Neural cell (in vitro differentiated cells): ENCODE data around the gene NELFA. TPM values are rescaled to one million over a fixed set of nuclear protein-coding genes. Genes with fewer than 3 reads are reported as not detected.

ENCODE experiments used
- H2AFZ ChIP-seq: fragments of 200-600, 300-800 bp; sonication (generic), shearing (Covaris generic); 2 replicates; pipeline ENCODE4 v1.6.0; 2014; ENCODE audit warnings: low read depth, mild to moderate bottlenecking, antibody characterized with exemption, low read length, moderate library complexity
- H3F3A ChIP-seq: fragments of 200-600 bp; shearing (Covaris generic); 2 replicates; pipeline ENCODE4 v1.6.1; 2016; ENCODE audit warnings: mild to moderate bottlenecking, moderate library complexity, mixed read lengths, antibody characterized with exemption, low read length; ENCODE audit not compliant: insufficient read depth, poor library complexity, severe bottlenecking
- H3K27ac ChIP-seq: fragments of 200-600, 300-800 bp; sonication (generic), shearing (Covaris generic); 2 replicates; pipeline ENCODE4 v1.5.1; 2014; ENCODE audit warnings: mild to moderate bottlenecking, low read length, moderate library complexity
- H3K27me3 ChIP-seq: fragments of 300-800, 200-600 bp; sonication (generic), shearing (Covaris generic); 2 replicates; pipeline ENCODE4 v1.6.0; 2014; ENCODE audit warnings: mild to moderate bottlenecking, low read depth, low read length, moderate library complexity; ENCODE audit not compliant: insufficient read depth
- H3K36me3 ChIP-seq: fragments of 300-800, 200-600 bp; sonication (generic), shearing (Covaris generic); 2 replicates; pipeline ENCODE4 v1.5.1; 2014; ENCODE audit warnings: mild to moderate bottlenecking, antibody characterized with exemption, low read length, moderate library complexity; ENCODE audit not compliant: insufficient read depth
- H3K4me2 ChIP-seq: fragments of 300-800, 200-600 bp; sonication (generic), shearing (Covaris generic); 2 replicates; pipeline ENCODE4 v1.6.0; 2014; ENCODE audit warnings: mild to moderate bottlenecking, low read length
- H3K4me3 ChIP-seq: fragments of 300-800, 200-600 bp; sonication (generic), shearing (Covaris generic); 2 replicates; pipeline ENCODE4 v1.5.1; 2014; ENCODE audit warnings: mild to moderate bottlenecking, low read length, moderate library complexity
- H3K79me2 ChIP-seq: fragments of 200-600 bp; shearing (Covaris generic); replicated peaks from 2 replicates; pipeline ENCODE4 v1.6.0; 2014; ENCODE audit warnings: mild to moderate bottlenecking, low read length, moderate library complexity; ENCODE audit not compliant: insufficient read depth
- H3K9ac ChIP-seq: fragments of 300-800, 200-600 bp; sonication (generic), shearing (Covaris generic); 2 replicates; pipeline ENCODE4 v1.6.1; 2016; ENCODE audit warnings: mild to moderate bottlenecking, low read length, mixed read lengths
- H3K9me2 ChIP-seq: fragments of 200-600 bp; shearing (Covaris generic); 2 replicates; pipeline ENCODE4 v1.6.1; 2016; ENCODE audit warnings: mild to moderate bottlenecking, low read length, mixed read lengths; ENCODE audit not compliant: insufficient read depth
- H3K9me3 ChIP-seq: fragments of 200-600, 300-800 bp; sonication (generic), shearing (Covaris generic); 2 replicates; pipeline ENCODE4 v1.6.1; 2016; ENCODE audit warnings: mild to moderate bottlenecking, mixed run types, low read length, moderate library complexity, mixed read lengths
- H4K20me1 ChIP-seq: fragments of 200-600 bp; shearing (Covaris generic); 2 replicates; pipeline ENCODE4 v1.6.1; 2016; ENCODE audit warnings: mild to moderate bottlenecking, mixed run types; ENCODE audit not compliant: insufficient read depth
- CTCF ChIP-seq: fragments of 450-650 bp; IDR thresholded peaks from 2 replicates; pipeline ENCODE4 v1.5.1; 2014; ENCODE audit warnings: antibody characterized with exemption, mild to moderate bottlenecking, moderate library complexity; ENCODE audit not compliant: poor library complexity, severe bottlenecking
- EP300 ChIP-seq: fragments of 450-650 bp; conservative IDR thresholded peaks from 2 replicates; pipeline ENCODE4 v1.6.1; 2014; ENCODE audit warnings: antibody characterized with exemption, mild to moderate bottlenecking, moderate library complexity; ENCODE audit not compliant: poor library complexity, severe bottlenecking
- EZH2 ChIP-seq: fragments of 200-600, 300-800 bp; shearing (Covaris generic), sonication (generic); IDR thresholded peaks from 2 replicates; pipeline ENCODE4 v1.6.1; 2014; ENCODE audit warnings: antibody characterized with exemption, low read length, borderline replicate concordance, mild to moderate bottlenecking; ENCODE audit not compliant: insufficient read depth, poor library complexity, severe bottlenecking
- MXI1 ChIP-seq: fragments of 450-650 bp; conservative IDR thresholded peaks from 2 replicates; pipeline ENCODE4 v1.6.1; 2014; ENCODE audit warnings: antibody characterized with exemption, mild to moderate bottlenecking; ENCODE audit not compliant: poor library complexity, severe bottlenecking
- POLR2AphosphoS5 ChIP-seq: IDR thresholded peaks from 2 replicates; pipeline ENCODE4 v1.6.1; 2012
- RAD21 ChIP-seq: fragments of 450-650 bp; conservative IDR thresholded peaks from 2 replicates; pipeline ENCODE4 v1.6.1; 2014; ENCODE audit warnings: antibody characterized with exemption, mild to moderate bottlenecking, moderate library complexity
- REST ChIP-seq: IDR thresholded peaks from 2 replicates; pipeline ENCODE4 v1.6.1; 2012; ENCODE audit warnings: borderline replicate concordance
- SMC3 ChIP-seq: fragments of 450-650 bp; conservative IDR thresholded peaks from 2 replicates; pipeline ENCODE4 v1.6.1; 2014; ENCODE audit warnings: antibody characterized with exemption, mild to moderate bottlenecking, moderate library complexity; ENCODE audit not compliant: poor library complexity
- TAF1 ChIP-seq: IDR thresholded peaks from 2 replicates; pipeline ENCODE4 v1.6.1; 2012; ENCODE audit warnings: low read depth
- polyA plus RNA-seq: library from polyadenylated mRNA; depleted of rRNA; stranded (reverse); fragments of >200 nt; gene quantifications from 2 replicates; pipeline ENCODE4 v1.2.3, GENCODE V29; 2014

The NELFA gene
- polyA plus RNA-seq, 1 donor from 2014 or later = 40.5 TPM

DNA sequence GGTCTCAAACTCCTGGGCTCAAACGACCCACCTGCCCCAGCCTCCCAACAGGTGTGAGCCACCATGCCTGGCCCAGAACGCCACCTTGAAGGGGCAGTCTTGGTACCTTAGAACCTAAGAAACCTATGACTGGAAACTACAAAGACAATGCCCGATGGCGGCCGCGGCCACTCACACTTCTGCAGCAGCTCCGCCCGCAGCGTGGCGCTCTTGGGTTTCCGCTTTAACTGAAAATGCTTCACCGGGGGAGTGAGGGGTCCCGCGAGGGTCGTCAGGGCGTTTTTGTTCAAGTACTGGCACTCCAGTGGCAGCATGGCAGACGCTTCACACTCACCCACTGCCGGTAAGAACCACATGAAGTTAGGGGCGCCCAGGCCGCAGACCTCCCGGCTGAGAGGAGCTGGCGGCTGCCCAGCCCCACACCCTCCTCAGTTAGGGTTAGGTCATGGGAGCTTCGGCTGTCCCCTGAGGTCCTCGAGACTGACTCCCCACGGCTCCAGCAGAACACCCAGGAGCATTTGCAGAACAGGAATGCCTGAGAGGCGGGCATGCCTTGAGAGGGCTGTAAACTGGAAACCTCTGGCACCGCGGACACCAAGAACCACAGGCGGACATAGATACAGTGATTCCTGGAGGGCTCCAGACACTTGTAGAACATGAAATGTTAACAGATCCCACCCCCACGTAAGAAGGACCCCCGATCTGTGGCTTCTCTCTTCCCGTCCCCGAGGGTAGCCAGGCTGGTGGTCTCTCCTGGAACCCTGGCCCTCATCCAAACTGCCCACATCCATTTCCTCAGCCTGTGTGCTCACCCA, 19.0 kb downstream of the NELFA start:
- Histone ChIP-seq H3K9ac (no peak overlapping the region), H3K27me3 (no peaks in the 10 kb centered on the region), H3K79me2 (peaks cover 8% of the 10 kb centered on the region), H3K27ac (no peak overlapping the region), H3K4me3 (no peak overlapping the region), H3K9me2 (no peaks in the 10 kb centered on the region), H3K4me2 (no peak overlapping the region), H3K9me3 (no peaks in the 10 kb centered on the region), H2AFZ (no peak overlapping the region), H3K36me3 (peaks cover 1% of the 10 kb centered on the region), H3F3A (no peaks in the 10 kb centered on the region), H4K20me1 (no peaks in the 10 kb centered on the region)
- no peak for TF ChIP-seq SMC3
- no peak for TF ChIP-seq REST
- no peak for TF ChIP-seq TAF1
- no peak for TF ChIP-seq POLR2AphosphoS5
- TF ChIP-seq RAD21 = no peak
- TF ChIP-seq EP300 = no peak
- TF ChIP-seq CTCF = no peak
- TF ChIP-seq MXI1 = no peak

DNA sequence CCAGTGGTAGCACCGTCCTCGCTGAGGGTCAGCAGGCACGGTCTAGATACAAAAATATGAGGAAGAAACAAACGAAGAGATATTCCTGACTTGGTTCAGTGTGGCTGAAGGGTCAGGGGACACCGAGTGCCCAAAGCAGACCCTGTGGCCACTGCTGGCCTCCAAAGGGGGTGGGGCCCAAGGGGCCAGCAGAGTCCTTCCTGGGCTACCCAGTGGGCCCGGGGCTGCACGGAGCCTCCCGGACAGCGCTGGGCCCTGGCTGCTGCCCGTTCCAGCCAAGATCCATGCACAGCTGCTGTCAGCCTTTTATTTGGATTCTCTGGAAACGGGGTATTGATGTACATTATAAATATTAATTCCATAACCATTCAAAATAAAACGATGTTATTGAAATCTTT, 20.4 kb downstream of the NELFA start:
- Histone ChIP-seq H2AFZ (no peak overlapping the region), H3K4me2 (no peak overlapping the region), H3K9me3 (no peaks in the 10 kb centered on the region), H3K36me3 (peaks cover 14% of the 10 kb centered on the region), H3K27ac (no peak overlapping the region), H3K4me3 (no peak overlapping the region), H3K9ac (no peak overlapping the region), H3K79me2 (no peaks in the 10 kb centered on the region), H3K27me3 (no peaks in the 10 kb centered on the region), H4K20me1 (no peaks in the 10 kb centered on the region), H3F3A (no peaks in the 10 kb centered on the region), H3K9me2 (no peaks in the 10 kb centered on the region)
- TF ChIP-seq EZH2 = no peak
- TF ChIP-seq RAD21 = no peak
- TF ChIP-seq SMC3 = no peak
- no peak for TF ChIP-seq REST
- no peak for TF ChIP-seq MXI1
- no peak for TF ChIP-seq EP300
- no peak for TF ChIP-seq CTCF
- TF ChIP-seq POLR2AphosphoS5 = no peak
- TF ChIP-seq TAF1 = no peak
